RWPE1 (cell line): ENCODE data around the gene GRIN3B.

Experiments used
- CTCF ChIA-PET: fragments of 350-600 bp; sonication (Branson Sonifier 250); formaldehyde crosslinking; extraction: SDS; loops from one replicate; lab custom pipeline; 2021; lab: Yijun Ruan, JAX
- POLR2A ChIA-PET: fragments of 400-600 bp; formaldehyde crosslinking; extraction: SDS; loops from one replicate; lab custom pipeline; 2020; ENCODE audit warnings: antibody characterized with exemption; ENCODE audit not compliant: low non-redundant PET; lab: Yijun Ruan, JAX
- DNase-seq: peaks from one replicate; pipeline ENCODE4 v3.0.0; 2012; ENCODE audit warnings: low spot score
- H3K27ac ChIP-seq: fragments of 450-650 bp; 2 replicates; pipeline ENCODE4 v1.5.1; 2017
- CTCF ChIP-seq: fragments of 450-650 bp; conservative IDR thresholded peaks from 2 replicates; pipeline ENCODE4 v1.5.1; 2017; ENCODE audit warnings: low read depth, mild to moderate bottlenecking

The GRIN3B gene

DNA sequence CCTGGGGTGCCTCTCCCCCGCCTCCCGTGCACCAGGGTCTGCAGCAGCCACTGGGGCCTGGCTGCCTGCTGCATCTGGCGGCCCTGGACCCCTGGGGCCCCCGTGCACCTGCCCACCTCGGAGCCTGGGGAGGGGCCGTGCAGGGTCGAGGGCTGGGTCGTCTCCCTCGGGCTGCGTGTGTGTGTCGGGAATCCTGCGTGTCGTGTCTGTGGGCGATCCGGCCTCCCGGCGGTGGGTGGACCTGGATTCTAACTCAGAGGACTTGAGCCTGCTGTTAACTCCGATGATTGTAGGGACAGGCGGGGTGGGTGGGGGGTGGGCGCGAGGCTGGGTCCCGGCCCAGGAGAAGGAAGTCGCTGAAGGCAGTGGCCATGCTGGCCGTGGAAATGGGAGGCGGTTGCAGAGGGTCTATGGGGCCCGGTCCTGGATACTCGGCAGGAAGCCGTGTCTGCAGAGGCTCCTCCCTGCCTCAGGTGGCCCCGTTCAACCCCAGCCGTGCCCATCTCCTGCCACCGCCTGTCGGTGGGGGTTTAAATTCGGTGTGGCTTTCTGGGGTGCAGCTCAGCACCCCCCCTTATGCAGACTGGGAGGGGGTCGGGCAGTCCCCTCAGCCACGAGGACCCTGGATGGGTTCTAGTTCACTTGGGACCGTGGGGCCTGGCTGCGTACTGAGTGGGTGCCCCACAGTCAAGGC, 25.5 kb upstream of the GRIN3B start:
- no peak for DNase-seq

GRCh38 chr19:976476-976875, 23.7 kb upstream of the GRIN3B start:
- no peak for TF ChIP-seq CTCF
- no peak overlapping the region for H3K27ac ChIP-seq
- no peak for DNase-seq
- POLR2A ChIA-PET: no interaction called here
- CTCF ChIA-PET: interaction anchor here (0.6 to 1.2 kb wide), 2 partner anchors 25 to 245 kb away, joined by 3 read pairs; no protein-coding TSS in a partner anchor

More for the DNA sequence above, 25.5 kb upstream of the GRIN3B start:
- ChIA-PET CTCF (no interaction called here), POLR2A (no interaction called here)
- no peak overlapping the region for H3K27ac ChIP-seq
- TF ChIP-seq CTCF: no peak

GRCh38 chr19:977058-977464, 23.2 kb upstream of the GRIN3B start:
- POLR2A ChIA-PET: no interaction called here
- CTCF ChIA-PET: interaction anchor here (0.5 to 1.2 kb wide), 3 partner anchors 24 to 244 kb away, joined by 3 to 5 read pairs (median 3); no protein-coding TSS in a partner anchor
- TF ChIP-seq CTCF: no peak

GRCh38 chr19:979318-979741, 20.9 kb upstream of the GRIN3B start:
- no peak overlapping the region for H3K27ac ChIP-seq
- TF ChIP-seq CTCF: no peak
- POLR2A ChIA-PET: no interaction called here
- CTCF ChIA-PET: no interaction called here
- no peak for DNase-seq

More at GRCh38 chr19:977058-977464, 23.2 kb upstream of the GRIN3B start:
- DNase-seq: no peak
- no peak overlapping the region for H3K27ac ChIP-seq

GRCh38 chr19:980133-980998, 19.9 kb upstream of the GRIN3B start:
- ChIA-PET POLR2A (no interaction called here), CTCF (interaction anchor here (0.6 kb wide), 1 partner anchor 74 kb away, joined by 3 read pairs; no protein-coding TSS in a partner anchor)
- DNase-seq: no peak
- H3K27ac ChIP-seq: no peak overlapping the region
- TF ChIP-seq CTCF: no peak

DNA sequence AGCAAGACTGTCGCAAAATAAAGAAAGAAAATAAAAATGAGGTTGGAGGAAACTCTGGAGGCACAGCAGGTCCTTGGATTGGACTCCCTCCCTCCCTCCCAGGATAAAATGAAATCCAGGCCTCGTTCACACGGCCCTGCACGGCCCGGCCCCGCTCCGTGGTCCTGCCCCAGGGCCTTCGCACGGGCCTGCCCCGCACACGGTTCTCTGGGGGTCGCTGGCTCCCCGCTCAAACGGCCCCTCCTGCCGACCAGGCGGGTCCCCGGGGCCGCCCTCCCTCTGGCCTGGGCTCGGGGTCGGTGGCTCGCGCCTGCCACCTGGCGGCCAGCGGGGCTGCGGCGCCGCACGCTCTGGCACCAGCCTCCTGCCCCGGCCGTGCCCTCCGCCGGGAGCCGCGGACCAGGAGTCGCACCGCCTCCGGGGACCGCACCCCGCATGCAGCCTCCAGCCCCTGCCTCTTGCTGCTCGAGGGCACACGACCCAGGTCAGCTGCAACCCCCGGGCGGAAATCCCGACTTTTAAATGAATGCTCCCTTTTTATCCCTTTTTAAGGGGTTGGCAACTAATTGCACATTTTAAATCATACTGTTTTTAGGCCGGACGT, 17.6 kb upstream of the GRIN3B start:
- ChIA-PET CTCF (interaction anchor here (0.8 to 1.3 kb wide), 6 partner anchors 13 to 63 kb away, joined by 3 to 6 read pairs (median 4); no protein-coding TSS in a partner anchor), POLR2A (no interaction called here)
- peak; percentile 89 for DNase-seq
- peak; percentile 93 for TF ChIP-seq CTCF
- H3K27ac ChIP-seq: peak overlapping the region; percentile 81
